Caco-2 (cell line): ENCODE data around the gene ITGA2B. TPM values are rescaled to one million over a fixed set of nuclear protein-coding genes. Genes with fewer than 3 reads are reported as not detected.

Experiments used
- BruUV-seq: library from RNA; stranded (reverse); fragments of 400-500 nt; replicated peaks from 2 replicates; lab custom pipeline; 2021; lab: Mats Ljungman, UMichigan
- CTCF ChIA-PET: fragments of 300-600 bp; sonication (Branson Sonifier 250); formaldehyde crosslinking; loops from one replicate; lab custom pipeline; 2022; ENCODE audit warnings: antibody characterized with exemption; lab: Charles Lee
- POLR2A ChIA-PET: fragments of 300-600 bp; sonication (Branson Sonifier 250); formaldehyde crosslinking; loops from one replicate; lab custom pipeline; 2022; ENCODE audit warnings: antibody characterized with exemption; lab: Charles Lee
- DNase-seq, 2 experiments: peaks; one replicate each; pipeline versions ENCODE4 v3.0.0 to v3.0.0-alpha.2; 2020 to 2022
- H3K27me3 ChIP-seq: replicated peaks from 2 replicates; pipeline ENCODE4 v1.6.0; 2011; ENCODE audit warnings: low read length; ENCODE audit not compliant: control insufficient read depth, insufficient read depth
- H3K36me3 ChIP-seq: 2 replicates; pipeline ENCODE4 v1.5.1; 2011; ENCODE audit warnings: low read length; ENCODE audit not compliant: control insufficient read depth, insufficient read depth
- H3K4me1 ChIP-seq: fragments of 250-450 bp; sonication (Bioruptor Pico); 2 replicates; pipeline ENCODE4 v1.5.1; 2020; ENCODE audit warnings: mild to moderate bottlenecking
- H3K4me3 ChIP-seq: 2 replicates; pipeline ENCODE4 v1.5.1; 2011; ENCODE audit warnings: low read depth, mild to moderate bottlenecking, control low read depth, low read length
- H3K9me3 ChIP-seq: fragments of 250-450 bp; sonication (Bioruptor Pico); 2 replicates; pipeline ENCODE4 v1.5.1; 2020; ENCODE audit warnings: mild to moderate bottlenecking, moderate library complexity
- H3K27ac Mint-ChIP-seq: one replicate; pipeline ENCODE4 v1.8.0; 2022; ENCODE audit warnings: mixed read lengths; ENCODE audit not compliant: unreplicated experiment
- H3K27me3 Mint-ChIP-seq: one replicate; pipeline ENCODE4 v1.8.0; 2022; ENCODE audit warnings: mixed read lengths; ENCODE audit not compliant: insufficient read depth, unreplicated experiment
- H3K36me3 Mint-ChIP-seq: one replicate; pipeline ENCODE4 v1.8.0; 2022; ENCODE audit warnings: mild to moderate bottlenecking, mixed read lengths; ENCODE audit not compliant: insufficient read depth, unreplicated experiment
- H3K4me1 Mint-ChIP-seq: one replicate; pipeline ENCODE4 v1.8.0; 2022; ENCODE audit warnings: low read depth, mixed read lengths; ENCODE audit not compliant: unreplicated experiment
- H3K4me3 Mint-ChIP-seq: one replicate; pipeline ENCODE4 v1.8.0; 2022; ENCODE audit warnings: mild to moderate bottlenecking, moderate library complexity, mixed read lengths; ENCODE audit not compliant: unreplicated experiment
- H3K9me3 Mint-ChIP-seq: one replicate; pipeline ENCODE4 v1.8.0; 2022; ENCODE audit warnings: mixed read lengths; ENCODE audit not compliant: unreplicated experiment
- intact Hi-C: fragments of 100-400 bp; cut with micrococcal nuclease; formaldehyde crosslinking; loops from one replicate; pipeline ENCODE4 v1.10.0; 2022; ENCODE audit not compliant: unreplicated experiment
- total RNA-seq: library from RNA; stranded (reverse); gene quantifications from 2 replicates; pipeline ENCODE4 v1.2.3, GENCODE V29; 2022
- TF ChIP-seq, protein P1 (sequence below), 2 experiments: fragments of 200-600 bp in 1 of 2; IDR thresholded peaks; 1 replicate in 1 of 2; 2 replicates in 1 of 2; pipeline versions ENCODE4 v1.5.1 to v1.8.0; 2011 to 2022; ENCODE audit warnings: antibody characterized with exemption in 1 of 2, control low read depth in 1 of 2, inconsistent platforms in 1 of 2, low read depth in 1 of 2, low read length in 1 of 2, mild to moderate bottlenecking in 1 of 2, moderate library complexity in 1 of 2; ENCODE audit not compliant: insufficient read depth in 1 of 2, severe bottlenecking in 1 of 2, unreplicated experiment in 1 of 2

ITGA2B gene
- total RNA-seq, 1 experiment from 2014 or later, result 6.9 TPM

DNA sequence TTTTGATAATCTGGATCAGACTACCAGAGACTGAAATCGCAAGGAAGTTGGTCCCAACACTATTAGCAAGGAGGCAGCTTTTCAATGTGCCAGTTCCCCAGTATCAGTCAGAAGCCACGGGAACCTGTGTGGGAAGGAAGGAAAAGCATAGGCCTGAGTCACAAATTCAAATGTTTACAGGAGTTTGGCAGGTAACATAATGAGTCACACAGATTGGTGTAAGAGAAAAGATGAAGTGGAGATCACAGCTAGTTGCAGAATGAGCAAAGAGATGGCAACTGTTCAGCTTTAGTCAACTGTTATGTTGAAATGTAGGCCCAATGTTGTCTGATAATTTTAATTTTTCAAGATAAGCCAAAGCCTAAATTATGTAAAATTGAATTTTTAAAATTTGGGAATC is 28.1 kb upstream of the ITGA2B start:
- Histone ChIP-seq H3K27me3 (no peaks in the 10 kb centered on the region), H3K4me1 (no peaks in the 10 kb centered on the region), H3K36me3 (no peaks in the 10 kb centered on the region; the same call in 1 of the 2 replicates), H3K9me3 (no peaks in the 10 kb centered on the region), H3K4me3 (no peak overlapping the region)
- ChIA-PET CTCF (no interaction called here), POLR2A (interaction anchor here (0.5 kb wide), 1 partner anchor 357 kb away, joined by 3 read pairs; no protein-coding TSS in a partner anchor)
- intact Hi-C loops, result no loop called here
- TF ChIP-seq, protein P1, sequence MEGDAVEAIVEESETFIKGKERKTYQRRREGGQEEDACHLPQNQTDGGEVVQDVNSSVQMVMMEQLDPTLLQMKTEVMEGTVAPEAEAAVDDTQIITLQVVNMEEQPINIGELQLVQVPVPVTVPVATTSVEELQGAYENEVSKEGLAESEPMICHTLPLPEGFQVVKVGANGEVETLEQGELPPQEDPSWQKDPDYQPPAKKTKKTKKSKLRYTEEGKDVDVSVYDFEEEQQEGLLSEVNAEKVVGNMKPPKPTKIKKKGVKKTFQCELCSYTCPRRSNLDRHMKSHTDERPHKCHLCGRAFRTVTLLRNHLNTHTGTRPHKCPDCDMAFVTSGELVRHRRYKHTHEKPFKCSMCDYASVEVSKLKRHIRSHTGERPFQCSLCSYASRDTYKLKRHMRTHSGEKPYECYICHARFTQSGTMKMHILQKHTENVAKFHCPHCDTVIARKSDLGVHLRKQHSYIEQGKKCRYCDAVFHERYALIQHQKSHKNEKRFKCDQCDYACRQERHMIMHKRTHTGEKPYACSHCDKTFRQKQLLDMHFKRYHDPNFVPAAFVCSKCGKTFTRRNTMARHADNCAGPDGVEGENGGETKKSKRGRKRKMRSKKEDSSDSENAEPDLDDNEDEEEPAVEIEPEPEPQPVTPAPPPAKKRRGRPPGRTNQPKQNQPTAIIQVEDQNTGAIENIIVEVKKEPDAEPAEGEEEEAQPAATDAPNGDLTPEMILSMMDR (IDR thresholded peaks at IDR 0.05; ENCODE audit: insufficient read depth in 1 of 2, low read depth in 1 of 2, low read length in 1 of 2, severe bottlenecking in 1 of 2, unreplicated experiment in 1 of 2), result no peak
- Mint-ChIP-seq H3K27ac (no peak overlapping the region), H3K27me3 (no peaks in the 10 kb centered on the region), H3K4me1 (no peaks in the 10 kb centered on the region), H3K36me3 (peaks cover 67% of the 10 kb centered on the region), H3K9me3 (no peaks in the 10 kb centered on the region), H3K4me3 (no peak overlapping the region)
- DNase-seq, result no peak
- BruUV-seq, result no TSS peak

DNA sequence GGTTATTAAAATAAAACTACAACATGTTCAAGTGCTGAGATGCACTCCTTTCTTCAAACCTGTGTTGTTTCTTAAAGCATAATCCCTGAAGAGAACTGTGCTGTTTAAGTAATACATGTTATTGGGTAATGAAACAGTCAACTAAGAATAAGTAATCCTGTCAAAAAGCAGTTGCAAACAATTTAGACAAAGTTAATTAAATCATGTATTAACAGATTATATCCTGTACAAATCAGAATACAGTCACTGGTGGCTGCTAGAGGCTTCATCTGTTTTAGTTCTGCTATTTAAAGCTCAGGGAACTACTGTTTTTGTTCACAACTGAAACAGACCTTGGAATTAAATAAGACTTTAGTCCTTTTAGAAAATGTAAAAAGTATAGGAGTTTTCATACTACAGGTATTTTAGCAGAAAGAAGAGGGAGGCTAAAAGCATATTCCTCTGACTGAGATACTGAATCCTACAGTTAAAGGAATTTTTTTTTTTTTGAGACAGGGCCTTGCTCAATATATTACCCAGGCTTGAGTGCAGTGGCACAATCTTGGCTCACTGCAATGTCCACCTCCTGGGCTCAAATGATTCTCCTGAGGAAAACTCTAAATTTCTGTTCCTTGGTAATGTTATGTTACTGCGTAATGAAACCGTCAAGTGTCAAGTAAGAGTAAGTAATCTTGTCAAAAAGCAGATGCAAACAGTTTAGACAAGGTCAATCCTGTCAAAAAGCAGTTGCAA is 27.3 kb upstream of the ITGA2B start:
- H3K36me3 Mint-ChIP-seq, result peaks cover 69% of the 10 kb centered on the region
- ChIA-PET POLR2A (interaction anchor here (0.5 to 0.7 kb wide), 2 partner anchors 15 to 358 kb away, joined by 3 read pairs; no protein-coding TSS in a partner anchor), CTCF (no interaction called here)
- TF ChIP-seq, protein P1 (IDR thresholded peaks at IDR 0.05; ENCODE audit: insufficient read depth in 1 of 2, low read depth in 1 of 2, low read length in 1 of 2, severe bottlenecking in 1 of 2, unreplicated experiment in 1 of 2), result no peak
- H3K4me3 ChIP-seq, result no peak overlapping the region
- no peaks in the 10 kb centered on the region for H3K27me3 ChIP-seq
- intact Hi-C loops, result no loop called here
- no peaks in the 10 kb centered on the region for H3K9me3 ChIP-seq
- BruUV-seq, result no TSS peak
- H3K4me1 Mint-ChIP-seq, result no peaks in the 10 kb centered on the region
- H3K4me1 ChIP-seq, result no peaks in the 10 kb centered on the region
- no peaks in the 10 kb centered on the region for H3K9me3 Mint-ChIP-seq
- H3K4me3 Mint-ChIP-seq, result no peak overlapping the region
- DNase-seq, result no peak
- H3K27me3 Mint-ChIP-seq, result no peaks in the 10 kb centered on the region
- H3K27ac Mint-ChIP-seq, result no peak overlapping the region
- no peaks in the 10 kb centered on the region; the same call in 1 of the 2 replicates for H3K36me3 ChIP-seq

DNA sequence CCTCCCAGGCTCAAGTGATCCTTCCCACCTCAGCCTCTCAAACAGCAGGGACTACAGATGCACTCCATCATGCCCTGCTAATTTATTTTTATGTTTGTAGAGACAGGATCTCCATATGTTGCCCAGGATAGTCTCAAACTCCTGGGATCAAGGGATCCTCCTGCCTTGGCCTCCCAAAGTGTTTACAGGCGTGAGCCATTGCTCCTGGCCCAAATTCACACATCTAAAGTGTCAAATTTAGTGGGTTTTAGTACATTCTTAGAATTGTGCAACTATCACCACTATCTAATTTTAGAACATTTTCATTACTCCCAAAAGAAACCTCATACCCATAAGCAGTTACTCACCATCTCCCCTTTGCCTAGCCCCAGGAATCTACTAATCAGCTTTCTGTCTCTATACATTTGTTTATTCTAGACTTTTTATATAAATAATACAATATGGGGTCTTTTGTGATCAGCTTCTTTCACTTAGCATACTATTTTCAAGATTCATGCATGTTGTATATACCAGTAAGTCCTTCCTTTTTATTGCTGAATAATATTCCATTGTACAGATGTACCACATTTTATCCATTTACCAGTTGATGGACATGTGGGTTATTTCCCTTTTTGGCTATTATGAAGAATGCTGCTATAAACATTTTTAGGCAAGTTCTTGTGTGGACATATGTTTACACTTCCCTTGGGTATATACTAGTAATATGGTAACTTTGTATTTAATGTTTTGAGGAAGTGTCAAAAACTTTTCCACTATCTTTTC is 25.1 kb upstream of the ITGA2B start:
- Histone ChIP-seq H3K36me3 (no peaks in the 10 kb centered on the region; the same call in 1 of the 2 replicates), H3K4me1 (no peaks in the 10 kb centered on the region), H3K9me3 (no peaks in the 10 kb centered on the region), H3K27me3 (no peaks in the 10 kb centered on the region), H3K4me3 (no peak overlapping the region)
- H3K36me3 Mint-ChIP-seq, result peaks cover 58% of the 10 kb centered on the region
- H3K4me1 Mint-ChIP-seq, result no peaks in the 10 kb centered on the region
- DNase-seq, result no peak
- no peaks in the 10 kb centered on the region for H3K9me3 Mint-ChIP-seq
- intact Hi-C loops, result no loop called here
- ChIA-PET POLR2A (no interaction called here), CTCF (interaction anchor here (0.6 kb wide), 1 partner anchor 306 kb away, joined by 9 read pairs; no protein-coding TSS in a partner anchor)
- TF ChIP-seq, protein P1 (IDR thresholded peaks at IDR 0.05; ENCODE audit: insufficient read depth in 1 of 2, low read depth in 1 of 2, low read length in 1 of 2, severe bottlenecking in 1 of 2, unreplicated experiment in 1 of 2), result no peak
- no TSS peak for BruUV-seq
- no peak overlapping the region for H3K27ac Mint-ChIP-seq
- no peak overlapping the region for H3K4me3 Mint-ChIP-seq
- H3K27me3 Mint-ChIP-seq, result no peaks in the 10 kb centered on the region
